Endodermal cell (in vitro differentiated cells): ENCODE results near the gene LCN6. TPM values are rescaled to one million over a fixed set of nuclear protein-coding genes. Genes with fewer than 3 reads are reported as not detected.

Experiments
- DNase-seq: peaks from one replicate; pipeline ENCODE4 v3.0.0-alpha.2; 2017
- H3K27ac ChIP-seq: 2 replicates; pipeline ENCODE4 v1.5.1; 2013; ENCODE audit warnings: mild to moderate bottlenecking, low read depth, low read length, moderate library complexity
- H3K27me3 ChIP-seq: 2 replicates; pipeline ENCODE4 v1.6.1; 2013; ENCODE audit warnings: mild to moderate bottlenecking, low read length, moderate library complexity; ENCODE audit not compliant: insufficient read depth, control insufficient read depth, poor library complexity, severe bottlenecking
- H3K36me3 ChIP-seq: 2 replicates; pipeline ENCODE4 v1.7.0; 2013; ENCODE audit warnings: mild to moderate bottlenecking, low read length, moderate library complexity; ENCODE audit not compliant: control insufficient read depth, insufficient read depth
- H3K4me1 ChIP-seq: one replicate; pipeline ENCODE4 v1.7.0; 2013; ENCODE audit warnings: low read length; ENCODE audit not compliant: control insufficient read depth, insufficient read depth
- H3K4me3 ChIP-seq: 2 replicates; pipeline ENCODE4 v1.5.1; 2013; ENCODE audit warnings: mild to moderate bottlenecking, low read length, moderate library complexity
- H3K9ac ChIP-seq: 2 replicates; pipeline ENCODE4 v1.6.1; 2013; ENCODE audit warnings: mild to moderate bottlenecking, low read length, moderate library complexity; ENCODE audit not compliant: poor library complexity, severe bottlenecking; ENCODE audit errors: extremely low read depth
- H3K9me3 ChIP-seq: 2 replicates; pipeline ENCODE4 v1.6.1; 2013; ENCODE audit warnings: mild to moderate bottlenecking, low read length, moderate library complexity; ENCODE audit not compliant: control insufficient read depth
- H3K27ac Mint-ChIP-seq: 2 replicates; pipeline ENCODE4 v1.8.0; 2020; ENCODE audit warnings: mixed read lengths
- H3K27me3 Mint-ChIP-seq: 2 replicates; pipeline ENCODE4 v1.8.0; 2021; ENCODE audit warnings: mild to moderate bottlenecking, mixed read lengths; ENCODE audit not compliant: insufficient read depth
- H3K36me3 Mint-ChIP-seq: 2 replicates; pipeline ENCODE4 v1.8.0; 2020; ENCODE audit warnings: low read depth, mixed read lengths
- H3K4me1 Mint-ChIP-seq: 2 replicates; pipeline ENCODE4 v1.8.0; 2020; ENCODE audit warnings: mixed read lengths
- H3K4me3 Mint-ChIP-seq: 2 replicates; pipeline ENCODE4 v1.8.0; 2020; ENCODE audit warnings: mild to moderate bottlenecking, moderate library complexity, mixed read lengths
- H3K9me3 Mint-ChIP-seq: 2 replicates; pipeline ENCODE4 v1.8.0; 2020; ENCODE audit warnings: mild to moderate bottlenecking, mixed read lengths
- WGBS, 2 experiments: methylation state at CpG; one replicate each; pipeline versions ENCODE4 v1.1.5 to v1.1.7; 2013; ENCODE audit warnings: missing lambda C conversion rate in 2 of 2, mixed read lengths in 1 of 2; ENCODE audit not compliant: insufficient coverage in 1 of 2, insufficient read length in 1 of 2; 5-methylcytosine and 5-hydroxymethylcytosine counted together
- total RNA-seq, 2 donors: library from RNA; stranded (reverse); fragmentation: NEBNext Ultra II Directional in 1 of 2; extraction: Animal tissue kit (Norgen Biotek cat#: 25700) in 1 of 2; gene quantifications; 2 replicates in 1 of 2; 3 replicates in 1 of 2; pipeline ENCODE4 v1.2.1, GENCODE V29; 2021
- TF ChIP-seq, protein P1 (sequence below): fragments of 200-600 bp; sonication (generic); conservative IDR thresholded peaks from 2 replicates; pipeline ENCODE4 v1.5.0; 2021; ENCODE audit warnings: antibody characterized with exemption, mild to moderate bottlenecking

Gene LCN6
- total RNA-seq, 2 donors from 2014 or later = not detected

DNA sequence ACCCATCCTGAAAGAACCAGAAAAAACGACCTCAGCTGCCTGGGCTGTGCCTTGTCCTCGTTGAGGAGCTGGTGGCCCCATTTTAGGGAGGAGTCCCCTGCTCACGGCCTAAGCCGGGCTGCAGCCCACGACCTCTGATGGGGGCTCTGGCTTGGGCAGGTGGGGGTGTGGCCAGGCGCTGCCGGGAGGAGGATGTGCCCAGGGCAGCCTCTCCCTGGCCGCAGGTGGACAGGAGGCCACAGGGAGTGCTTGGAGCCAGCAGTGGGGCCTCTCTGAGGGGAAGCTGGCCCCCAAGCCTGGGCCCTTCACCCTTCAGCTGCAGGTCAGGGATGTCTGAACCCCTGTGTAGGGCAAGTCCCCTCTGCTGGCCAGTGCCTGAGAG is 33.4 kb downstream of the LCN6 start:
- Histone ChIP-seq H3K4me3 (no peak overlapping the region), H3K27me3 (peaks cover 17% of the 10 kb centered on the region), H3K27ac (no peak overlapping the region), H3K9ac (no peak overlapping the region), H3K9me3 (no peaks in the 10 kb centered on the region), H3K36me3 (no peaks in the 10 kb centered on the region), H3K4me1 (no peaks in the 10 kb centered on the region)
- WGBS, 2 experiments = 83 to 89% methylated on average over 3 to 8 of the region's 8 CpGs
- no peak overlapping the region for H3K27ac Mint-ChIP-seq
- no peak overlapping the region for H3K4me3 Mint-ChIP-seq
- no peaks in the 10 kb centered on the region for H3K4me1 Mint-ChIP-seq
- H3K9me3 Mint-ChIP-seq = no peaks in the 10 kb centered on the region
- TF ChIP-seq, protein P1, sequence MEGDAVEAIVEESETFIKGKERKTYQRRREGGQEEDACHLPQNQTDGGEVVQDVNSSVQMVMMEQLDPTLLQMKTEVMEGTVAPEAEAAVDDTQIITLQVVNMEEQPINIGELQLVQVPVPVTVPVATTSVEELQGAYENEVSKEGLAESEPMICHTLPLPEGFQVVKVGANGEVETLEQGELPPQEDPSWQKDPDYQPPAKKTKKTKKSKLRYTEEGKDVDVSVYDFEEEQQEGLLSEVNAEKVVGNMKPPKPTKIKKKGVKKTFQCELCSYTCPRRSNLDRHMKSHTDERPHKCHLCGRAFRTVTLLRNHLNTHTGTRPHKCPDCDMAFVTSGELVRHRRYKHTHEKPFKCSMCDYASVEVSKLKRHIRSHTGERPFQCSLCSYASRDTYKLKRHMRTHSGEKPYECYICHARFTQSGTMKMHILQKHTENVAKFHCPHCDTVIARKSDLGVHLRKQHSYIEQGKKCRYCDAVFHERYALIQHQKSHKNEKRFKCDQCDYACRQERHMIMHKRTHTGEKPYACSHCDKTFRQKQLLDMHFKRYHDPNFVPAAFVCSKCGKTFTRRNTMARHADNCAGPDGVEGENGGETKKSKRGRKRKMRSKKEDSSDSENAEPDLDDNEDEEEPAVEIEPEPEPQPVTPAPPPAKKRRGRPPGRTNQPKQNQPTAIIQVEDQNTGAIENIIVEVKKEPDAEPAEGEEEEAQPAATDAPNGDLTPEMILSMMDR = no peak
- peaks cover 10% of the 10 kb centered on the region for H3K27me3 Mint-ChIP-seq
- peaks cover 5% of the 10 kb centered on the region for H3K36me3 Mint-ChIP-seq
- no peak for DNase-seq

DNA sequence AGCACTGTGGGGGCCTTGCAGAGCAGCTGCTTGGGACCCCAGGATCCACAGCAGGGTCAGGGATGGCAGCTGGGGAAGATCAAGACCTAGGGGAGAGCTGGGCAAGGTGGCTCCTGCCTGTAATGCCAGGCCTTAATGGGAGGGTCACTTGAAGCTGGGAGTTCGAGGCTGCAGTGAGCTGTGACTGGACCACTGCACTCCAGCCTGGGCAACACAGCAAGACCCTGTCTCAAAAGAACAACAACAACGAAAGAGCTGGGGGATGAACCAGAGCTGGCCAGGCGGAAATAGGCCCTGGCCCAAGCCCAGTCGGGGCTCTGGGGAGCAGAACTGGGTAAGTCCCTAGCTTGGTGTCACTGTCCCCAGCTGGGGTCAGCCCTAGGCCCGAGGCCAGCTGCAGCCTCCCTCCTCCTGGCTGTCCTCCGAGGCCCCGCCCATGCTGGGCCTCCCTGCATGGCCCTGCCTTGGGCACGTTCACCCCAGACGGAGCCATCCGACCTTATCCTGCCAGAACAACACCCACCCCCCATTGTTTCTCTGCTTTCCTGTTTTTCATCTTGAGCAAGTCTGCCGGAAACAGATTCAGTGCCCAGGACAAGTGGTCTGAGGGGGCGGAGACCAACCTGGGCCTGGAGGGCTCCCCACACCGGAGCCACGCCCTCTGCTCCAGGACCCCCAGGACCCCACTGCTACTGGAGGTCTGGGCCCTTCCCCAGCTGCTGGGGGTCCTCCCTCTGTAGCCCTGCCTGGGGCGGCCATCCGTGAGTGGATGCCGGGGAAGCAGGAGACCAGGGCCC is 34.0 kb downstream of the LCN6 start:
- H3K9ac ChIP-seq = no peak overlapping the region
- H3K4me1 ChIP-seq = no peaks in the 10 kb centered on the region
- Mint-ChIP-seq H3K9me3 (no peaks in the 10 kb centered on the region), H3K36me3 (peaks cover 5% of the 10 kb centered on the region), H3K4me3 (peak overlapping the region; percentile 58), H3K27ac (no peak overlapping the region), H3K27me3 (peaks cover 10% of the 10 kb centered on the region), H3K4me1 (no peaks in the 10 kb centered on the region)
- H3K27me3 ChIP-seq = peaks cover 17% of the 10 kb centered on the region
- no peaks in the 10 kb centered on the region for H3K36me3 ChIP-seq
- DNase-seq = no peak
- 92 to 97% methylated on average over 13 to 17 of the region's 17 CpGs for WGBS, 2 experiments
- TF ChIP-seq, protein P1 = no peak
- H3K4me3 ChIP-seq = no peak overlapping the region
- H3K27ac ChIP-seq = no peak overlapping the region
- no peaks in the 10 kb centered on the region for H3K9me3 ChIP-seq

DNA sequence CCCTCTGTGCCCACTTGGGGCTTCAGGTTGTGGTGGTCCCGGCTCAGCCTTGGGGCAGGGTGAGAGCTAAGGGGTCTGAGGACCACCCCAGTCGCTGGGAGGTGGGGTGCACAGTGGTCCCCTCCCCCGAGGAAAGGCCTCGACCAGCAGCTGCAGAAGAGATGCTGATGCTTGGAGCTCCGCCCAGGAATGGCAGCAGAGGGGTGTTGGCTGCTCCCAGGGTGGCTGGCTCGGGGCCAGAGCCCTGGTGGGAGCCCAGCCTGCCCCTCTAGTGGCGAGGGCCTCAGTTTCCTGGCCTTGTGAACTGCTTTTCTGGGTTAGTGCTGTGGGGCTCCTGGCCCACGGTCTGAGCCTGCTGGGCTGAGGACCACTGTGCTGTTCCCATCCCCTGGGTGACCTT is 34.8 kb downstream of the LCN6 start:
- peaks cover 5% of the 10 kb centered on the region for H3K36me3 Mint-ChIP-seq
- H3K27ac ChIP-seq = no peak overlapping the region
- peak overlapping the region; percentile 58 for H3K4me3 Mint-ChIP-seq
- no peaks in the 10 kb centered on the region for H3K4me1 ChIP-seq
- peaks cover 17% of the 10 kb centered on the region for H3K27me3 ChIP-seq
- H3K4me3 ChIP-seq = peak overlapping the region; percentile 79
- 81% methylated on average over 8 of the region's 8 CpGs for WGBS, 2 experiments
- TF ChIP-seq, protein P1 = no peak
- no peaks in the 10 kb centered on the region for H3K4me1 Mint-ChIP-seq
- no peaks in the 10 kb centered on the region for H3K9me3 ChIP-seq
- DNase-seq = no peak
- peaks cover 10% of the 10 kb centered on the region for H3K27me3 Mint-ChIP-seq
- no peak overlapping the region for H3K9ac ChIP-seq
- H3K27ac Mint-ChIP-seq = no peak overlapping the region
- H3K36me3 ChIP-seq = no peaks in the 10 kb centered on the region
- no peaks in the 10 kb centered on the region for H3K9me3 Mint-ChIP-seq
